Measurements from ENCODE around the gene OR5D16. TPM values are rescaled to one million over a fixed set of nuclear protein-coding genes. Genes with fewer than 3 reads are reported as not detected.
"Not testable (repeated sequence)": the region's sequence is repeated elsewhere in the genome, so short reads cannot be mapped to it uniquely, and the experiment has no call there.

OR5D16 gene
- total and polyA plus RNA-seq, 5 donors from 2014 or later: not detected

GRCh38 chr11:55884995-55885394, 46.4 kb downstream of the OR5D16 start:
- H3K36me3 Mint-ChIP-seq, H3K27me3 Mint-ChIP-seq: not testable (repeated sequence)

GRCh38 chr11:55885481-55885880, 46.9 kb downstream of the OR5D16 start:
- not testable (repeated sequence) for ATAC-seq (ENCODE audit: low read depth in 2 of 2); DNase-seq; H3K27ac ChIP-seq (ENCODE audit: insufficient read depth, low read length, poor library complexity, severe bottlenecking); H3K27ac Mint-ChIP-seq; H3K4me3 ChIP-seq (ENCODE audit: low read depth, low read length); H3K27me3 Mint-ChIP-seq; H3K4me1 ChIP-seq (ENCODE audit: control insufficient read depth, insufficient read depth, low read length, poor library complexity, severe bottlenecking); H3K4me3 Mint-ChIP-seq; H3K27me3 ChIP-seq (ENCODE audit: control insufficient read depth, insufficient read depth, low read length); H3K36me3 ChIP-seq (ENCODE audit: control insufficient read depth, insufficient read depth, low read length); H3K9me3 ChIP-seq (ENCODE audit: control insufficient read depth in 2 of 2, low read length in 2 of 2); H3K4me1 Mint-ChIP-seq; H3K36me3 Mint-ChIP-seq
- H3K9me3 Mint-ChIP-seq: peaks cover 0 to 11% (median 5%) of the 10 kb centered on the region in 7 donors

More at GRCh38 chr11:55884995-55885394, 46.4 kb downstream of the OR5D16 start:
- H3K36me3 ChIP-seq (ENCODE audit: control insufficient read depth, insufficient read depth, low read length); H3K27me3 ChIP-seq (ENCODE audit: control insufficient read depth, insufficient read depth, low read length); H3K4me1 Mint-ChIP-seq; H3K4me1 ChIP-seq (ENCODE audit: control insufficient read depth, insufficient read depth, low read length, poor library complexity, severe bottlenecking); H3K9me3 ChIP-seq (ENCODE audit: control insufficient read depth in 2 of 2, low read length in 2 of 2); H3K27ac ChIP-seq (ENCODE audit: insufficient read depth, low read length, poor library complexity, severe bottlenecking); H3K4me3 Mint-ChIP-seq; H3K4me3 ChIP-seq (ENCODE audit: low read depth, low read length); ATAC-seq (ENCODE audit: low read depth in 2 of 2); H3K27ac Mint-ChIP-seq; DNase-seq: not testable (repeated sequence)
- H3K9me3 Mint-ChIP-seq: peaks cover 0 to 11% (median 5%) of the 10 kb centered on the region in 7 donors

Other genes starting within 250 kb of the OR5D16 start
- not detected for gene OR4C11, start 231.1 kb upstream of the OR5D16 start, total RNA-seq
- not detected for gene OR4C11, start 231.1 kb upstream of the OR5D16 start, polyA plus RNA-seq
- gene OR4P4, start 203.6 kb upstream of the OR5D16 start, total RNA-seq: not detected
- gene OR4P4, start 203.6 kb upstream of the OR5D16 start, polyA plus RNA-seq: not detected
- gene OR4S2, start 190.4 kb upstream of the OR5D16 start, total RNA-seq: not detected
- not detected for gene OR4S2, start 190.4 kb upstream of the OR5D16 start, polyA plus RNA-seq
- gene OR4C6, start 176.6 kb upstream of the OR5D16 start, total RNA-seq: not detected
- not detected for gene OR4C6, start 176.6 kb upstream of the OR5D16 start, polyA plus RNA-seq
- gene OR5D13, start 65.3 kb upstream of the OR5D16 start, total RNA-seq: not detected
- gene OR5D13, start 65.3 kb upstream of the OR5D16 start, polyA plus RNA-seq: not detected
- gene OR5D14, start 43.2 kb upstream of the OR5D16 start, total RNA-seq: not detected
- gene OR5D14, start 43.2 kb upstream of the OR5D16 start, polyA plus RNA-seq: not detected
- gene OR5L1, start 27.4 kb upstream of the OR5D16 start, total RNA-seq: not detected
- gene OR5L1, start 27.4 kb upstream of the OR5D16 start, polyA plus RNA-seq: not detected
- not detected for gene OR5D18, start 19.1 kb upstream of the OR5D16 start, total RNA-seq
- gene OR5D18, start 19.1 kb upstream of the OR5D16 start, polyA plus RNA-seq: not detected
- gene OR5L2, start 11.5 kb upstream of the OR5D16 start, total RNA-seq: not detected
- gene OR5L2, start 11.5 kb upstream of the OR5D16 start, polyA plus RNA-seq: not detected
- not detected for gene TRIM51, start 44.5 kb downstream of the OR5D16 start, total RNA-seq
- gene TRIM51, start 44.5 kb downstream of the OR5D16 start, polyA plus RNA-seq: not detected
- not detected for gene OR5W2, start 75.8 kb downstream of the OR5D16 start, total RNA-seq
- not detected for gene OR5W2, start 75.8 kb downstream of the OR5D16 start, polyA plus RNA-seq
- gene OR5I1, start 97.6 kb downstream of the OR5D16 start, total RNA-seq: not detected
- gene OR5I1, start 97.6 kb downstream of the OR5D16 start, polyA plus RNA-seq: not detected
- not detected for gene OR10AG1, start 131.2 kb downstream of the OR5D16 start, total RNA-seq
- gene OR10AG1, start 131.2 kb downstream of the OR5D16 start, polyA plus RNA-seq: not detected
- not detected for gene OR5F1, start 155.9 kb downstream of the OR5D16 start, total RNA-seq
- gene OR5F1, start 155.9 kb downstream of the OR5D16 start, polyA plus RNA-seq: not detected
- not detected for gene OR5AS1, start 188.9 kb downstream of the OR5D16 start, total RNA-seq
- not detected for gene OR5AS1, start 188.9 kb downstream of the OR5D16 start, polyA plus RNA-seq